Tibial nerve (tissue), 4 donors: Measurements from ENCODE around the gene RAB36. TPM values are rescaled to one million over a fixed set of nuclear protein-coding genes. Genes with fewer than 3 reads are reported as not detected.
A peak's percentile ranks its signal among the peaks of the same experiment; 100 is the strongest.

Experiments
- DNase-seq, 2 donors: peaks; one replicate each; pipeline ENCODE4 v3.0.0-alpha.2; 2019; ENCODE audit warnings: low spot score in 2 of 2
- H3K27ac ChIP-seq, 4 donors: fragments of 200-600 bp; sonication (generic) in 3 of 4; one replicate each; pipeline ENCODE4 v1.5.1; 2017 to 2019; ENCODE audit warnings: mild to moderate bottlenecking in 1 of 4
- H3K27me3 ChIP-seq, 2 donors: fragments of 200-600 bp; sonication (generic) in 1 of 2; one replicate each; pipeline versions ENCODE4 v1.5.1 to v1.6.0; 2017 to 2019
- H3K36me3 ChIP-seq, 3 donors: fragments of 200-600 bp; sonication (generic); one replicate each; pipeline ENCODE4 v1.5.1; 2018 to 2019
- H3K4me1 ChIP-seq, 4 donors: fragments of 200-600 bp; sonication (generic) in 3 of 4; one replicate each; pipeline ENCODE4 v1.5.1; 2017 to 2019
- H3K4me3 ChIP-seq, 4 donors: fragments of 200-600 bp; sonication (generic) in 3 of 4; one replicate each; pipeline ENCODE4 v1.5.1; 2017 to 2019; ENCODE audit warnings: mild to moderate bottlenecking in 1 of 4, moderate library complexity in 1 of 4
- H3K9me3 ChIP-seq, 4 donors: fragments of 200-600 bp; sonication (generic) in 3 of 4; one replicate each; pipeline ENCODE4 v1.5.1; 2017 to 2019
- CTCF ChIP-seq, 5 experiments: fragments of 200-600 bp in 3 of 5; fragments of 450-650 bp in 2 of 5; sonication (generic) in 3 of 5; IDR thresholded peaks; one replicate each; pipeline ENCODE4 v1.5.1; 2016 to 2019; ENCODE audit warnings: antibody characterized with exemption in 5 of 5, mild to moderate bottlenecking in 3 of 5, moderate library complexity in 2 of 5
- EP300 ChIP-seq, 2 donors: sonication (generic); formaldehyde crosslinking; IDR thresholded peaks; one replicate each; pipeline ENCODE4 v1.6.1; 2017; ENCODE audit warnings: antibody characterized with exemption in 2 of 2, mild to moderate bottlenecking in 1 of 2
- POLR2A ChIP-seq, 2 donors: fragments of 450-650 bp; IDR thresholded peaks; one replicate each; pipeline ENCODE4 v1.6.1; 2017; ENCODE audit warnings: antibody characterized with exemption in 2 of 2, mild to moderate bottlenecking in 2 of 2, moderate library complexity in 2 of 2
- WGBS, 2 donors: methylation state at CpG; one replicate each; pipeline ENCODE4 v1.1.5; 2018; 5-methylcytosine and 5-hydroxymethylcytosine counted together
- total RNA-seq, 4 donors: library from RNA; depleted of rRNA; stranded (reverse); fragments of >200 nt; gene quantifications; one replicate each; pipeline ENCODE4 v1.1.0, GENCODE V29; 2016

RAB36 gene, protein sequence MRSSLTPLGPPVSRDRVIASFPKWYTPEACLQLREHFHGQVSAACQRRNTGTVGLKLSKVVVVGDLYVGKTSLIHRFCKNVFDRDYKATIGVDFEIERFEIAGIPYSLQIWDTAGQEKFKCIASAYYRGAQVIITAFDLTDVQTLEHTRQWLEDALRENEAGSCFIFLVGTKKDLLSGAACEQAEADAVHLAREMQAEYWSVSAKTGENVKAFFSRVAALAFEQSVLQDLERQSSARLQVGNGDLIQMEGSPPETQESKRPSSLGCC
- total RNA-seq = 1 to 10 TPM; 4.9 to 7.5 (median 6.1) TPM

DNA sequence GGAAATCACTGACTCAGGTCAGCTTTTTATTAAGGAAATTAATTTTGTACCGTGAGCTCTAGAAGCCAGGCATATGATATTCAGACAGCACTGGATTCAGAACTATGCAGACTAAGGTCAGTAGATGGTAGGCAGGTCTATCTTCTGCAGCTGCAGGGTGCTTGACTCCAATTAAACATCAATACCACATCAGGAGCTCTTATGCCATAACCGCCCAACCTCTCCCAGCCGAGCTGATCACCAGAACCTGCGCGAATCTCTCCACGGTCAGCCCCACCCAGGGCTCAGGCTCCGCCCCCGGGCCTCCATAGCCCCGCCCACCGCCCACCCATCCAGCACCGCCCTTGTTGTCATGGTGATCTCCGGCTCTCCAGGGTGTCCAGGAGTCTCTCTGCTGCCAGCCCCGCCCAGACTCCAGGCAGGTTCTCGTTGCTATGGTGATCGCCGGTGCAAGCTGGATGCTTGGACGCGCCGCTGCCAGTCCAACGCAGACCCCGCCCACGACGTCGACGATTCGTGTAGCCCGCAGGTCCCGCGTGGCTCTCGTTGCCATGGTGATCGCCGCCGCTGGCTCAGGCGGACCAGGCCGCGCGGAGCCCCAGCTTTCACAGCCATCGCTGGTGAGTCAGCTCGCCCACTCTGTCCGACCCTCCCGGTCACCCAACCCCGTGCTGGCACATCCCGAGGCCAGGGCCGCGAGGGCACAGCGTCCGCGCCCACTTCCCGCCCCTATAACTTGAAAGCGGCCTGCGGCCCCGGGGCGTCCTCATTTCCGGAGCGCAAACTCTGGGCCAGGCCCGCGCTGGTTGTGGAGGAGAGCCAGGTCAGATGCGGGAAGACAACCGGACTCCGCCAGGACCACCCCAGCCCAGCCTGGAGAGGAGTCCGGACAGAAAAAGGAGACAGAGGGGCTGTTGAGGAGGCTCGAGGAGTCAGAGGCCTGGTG is at the start of gene RAB36:
Gene RAB36, plus strand, starts transcription at position 546 of the 946 bp plus-strand sequence. CDS start 1,140 bp downstream, outside the sequence.
- 2 to 10% methylated on average over 38 to 51 of the region's 62 CpGs for WGBS, 2 donors
- peak; percentile 98 to 99 for DNase-seq
- Histone ChIP-seq H3K36me3 (peaks cover 0 to 19% (median 0%) of the 10 kb centered on the region in 3 donors), H3K27ac (peak within 1 kb of the TSS; percentile 65 to 95 (median 84)), H3K4me3 (peak within 1 kb of the TSS; percentile 31 to 59 (median 48)), H3K27me3 (no peaks in the 10 kb centered on the region), H3K9me3 (no peaks in the 10 kb centered on the region), H3K4me1 (peaks cover 0 to 52% (median 22%) of the 10 kb centered on the region in 4 donors)
- TF ChIP-seq CTCF (IDR thresholded peaks at IDR 0.05) = no peak
- peak in 1 of 2 donors; percentile 70 for TF ChIP-seq EP300 (IDR thresholded peaks at IDR 0.05)
- peak in 1 of 2 donors; percentile 8 for TF ChIP-seq POLR2A (IDR thresholded peaks at IDR 0.05)

DNA sequence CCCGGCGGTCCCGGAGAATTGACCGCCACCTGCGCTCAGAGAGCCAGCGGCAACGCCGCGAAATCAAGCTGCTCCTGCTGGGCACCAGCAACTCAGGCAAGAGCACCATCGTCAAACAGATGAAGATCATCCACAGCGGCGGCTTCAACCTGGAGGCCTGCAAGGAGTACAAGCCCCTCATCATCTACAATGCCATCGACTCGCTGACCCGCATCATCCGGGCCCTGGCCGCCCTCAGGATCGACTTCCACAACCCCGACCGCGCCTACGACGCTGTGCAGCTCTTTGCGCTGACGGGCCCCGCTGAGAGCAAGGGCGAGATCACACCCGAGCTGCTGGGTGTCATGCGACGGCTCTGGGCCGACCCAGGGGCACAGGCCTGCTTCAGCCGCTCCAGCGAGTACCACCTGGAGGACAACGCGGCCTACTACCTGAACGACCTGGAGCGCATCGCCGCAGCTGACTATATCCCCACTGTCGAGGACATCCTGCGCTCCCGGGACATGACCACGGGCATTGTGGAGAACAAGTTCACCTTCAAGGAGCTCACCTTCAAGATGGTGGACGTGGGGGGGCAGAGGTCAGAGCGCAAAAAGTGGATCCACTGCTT is 49.4 kb upstream of the RAB36 start:
- Histone ChIP-seq H3K27me3 (no peaks in the 10 kb centered on the region), H3K27ac (no peak overlapping the region), H3K4me1 (peaks cover 0 to 36% (median 10%) of the 10 kb centered on the region in 4 donors), H3K36me3 (peaks cover 0 to 15% (median 0%) of the 10 kb centered on the region in 3 donors), H3K9me3 (no peaks in the 10 kb centered on the region), H3K4me3 (no peak overlapping the region)
- TF ChIP-seq POLR2A (IDR thresholded peaks at IDR 0.05) (no peak), CTCF (IDR thresholded peaks at IDR 0.05) (no peak), EP300 (IDR thresholded peaks at IDR 0.05) (no peak)
- DNase-seq = no peak
- WGBS, 2 donors = 96 to 97% methylated on average over 45 of the region's 45 CpGs

DNA sequence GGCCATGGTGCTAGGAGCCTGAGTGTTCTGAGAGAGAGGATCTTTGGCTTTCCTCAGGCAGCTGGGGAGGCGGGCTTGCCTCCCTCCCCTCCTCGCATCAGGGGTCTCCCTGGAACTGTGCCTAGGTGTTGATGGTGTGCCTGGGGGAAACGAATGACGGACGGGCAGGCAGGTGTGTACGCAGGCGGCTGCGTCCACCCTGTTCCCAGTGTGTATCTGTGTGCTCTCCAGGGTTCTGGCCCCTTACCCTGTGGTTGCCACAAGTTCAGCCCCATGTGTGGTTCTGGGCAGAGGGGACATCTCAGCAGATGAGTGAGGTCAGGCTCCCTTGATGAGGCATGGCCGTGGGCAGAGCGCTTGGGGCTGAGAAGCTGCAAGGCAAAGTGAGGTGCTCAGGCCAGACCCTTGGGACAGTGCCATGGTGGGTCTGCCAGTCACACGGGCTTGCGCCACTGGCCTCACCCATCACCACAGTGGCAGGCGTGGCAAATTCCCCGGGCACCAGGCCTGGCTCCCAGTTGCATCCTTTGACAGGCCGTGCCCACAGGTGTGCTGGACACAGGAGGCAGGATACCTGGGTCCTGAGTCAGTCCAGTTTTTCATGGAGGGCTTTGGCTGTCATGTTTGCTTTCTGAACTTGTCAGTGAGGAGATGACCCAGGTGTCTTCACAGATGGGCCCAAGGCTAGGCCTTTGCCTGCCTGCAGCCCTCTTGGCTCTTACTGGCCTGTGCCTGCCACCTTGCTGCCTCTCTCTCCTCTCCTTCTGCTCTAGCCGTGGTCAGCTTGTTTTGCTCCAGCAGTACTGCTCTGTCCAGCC is 47.7 kb upstream of the RAB36 start:
- no peak for DNase-seq
- H3K4me1 ChIP-seq = peaks cover 0 to 42% (median 10%) of the 10 kb centered on the region in 4 donors
- WGBS, 2 donors = 92 to 94% methylated on average over 15 to 16 of the region's 16 CpGs
- H3K27me3 ChIP-seq = no peaks in the 10 kb centered on the region
- no peak overlapping the region for H3K4me3 ChIP-seq
- H3K9me3 ChIP-seq = no peaks in the 10 kb centered on the region
- H3K27ac ChIP-seq = peak overlapping the region; percentile 43 to 80 (median 62)
- TF ChIP-seq CTCF (IDR thresholded peaks at IDR 0.05) (no peak), POLR2A (IDR thresholded peaks at IDR 0.05) (no peak), EP300 (IDR thresholded peaks at IDR 0.05) (no peak)
- peaks cover 0 to 15% (median 0%) of the 10 kb centered on the region in 3 donors for H3K36me3 ChIP-seq

- no peak overlapping the region for H3K4me3 ChIP-seq
- H3K36me3 ChIP-seq = peaks cover 0 to 15% (median 0%) of the 10 kb centered on the region in 3 donors
- no peaks in the 10 kb centered on the region for H3K9me3 ChIP-seq
- H3K27ac ChIP-seq = peak overlapping the region; percentile 43 to 80 (median 62)
- TF ChIP-seq POLR2A (IDR thresholded peaks at IDR 0.05) (no peak), CTCF (IDR thresholded peaks at IDR 0.05) (no peak), EP300 (IDR thresholded peaks at IDR 0.05) (no peak)
- H3K27me3 ChIP-seq = no peaks in the 10 kb centered on the region
- no peak for DNase-seq
- H3K4me1 ChIP-seq = peaks cover 0 to 42% (median 10%) of the 10 kb centered on the region in 4 donors
- WGBS, 2 donors = 64 to 68% methylated on average over 5 of the region's 5 CpGs
Observed at GRCh38 chr22:23098230-23098705, 47.0 kb upstream of the RAB36 start.
